ENCODE results near the gene STAG1.

Gene STAG1

DNA sequence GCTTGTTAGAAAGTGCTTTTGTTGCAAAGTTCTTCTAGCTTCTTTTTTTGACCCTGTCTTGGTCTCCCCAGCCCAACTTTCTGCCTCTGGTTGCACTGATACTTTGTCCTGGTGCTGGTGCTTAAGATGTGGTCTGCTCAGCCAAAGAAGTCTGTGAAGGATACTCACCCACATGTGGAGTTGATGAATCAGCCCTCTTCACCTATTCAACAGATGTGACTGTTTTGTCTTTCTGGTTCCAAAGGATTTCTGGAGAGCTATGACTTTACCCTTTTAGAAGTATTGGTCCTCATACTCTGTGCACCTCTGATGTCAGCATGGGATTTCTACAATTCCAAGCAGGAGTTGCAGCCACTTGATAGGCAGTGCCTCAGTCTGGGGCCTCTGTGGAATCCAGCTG is 418.0 kb downstream of the STAG1 start:
- TF ChIP-seq, protein P1, sequence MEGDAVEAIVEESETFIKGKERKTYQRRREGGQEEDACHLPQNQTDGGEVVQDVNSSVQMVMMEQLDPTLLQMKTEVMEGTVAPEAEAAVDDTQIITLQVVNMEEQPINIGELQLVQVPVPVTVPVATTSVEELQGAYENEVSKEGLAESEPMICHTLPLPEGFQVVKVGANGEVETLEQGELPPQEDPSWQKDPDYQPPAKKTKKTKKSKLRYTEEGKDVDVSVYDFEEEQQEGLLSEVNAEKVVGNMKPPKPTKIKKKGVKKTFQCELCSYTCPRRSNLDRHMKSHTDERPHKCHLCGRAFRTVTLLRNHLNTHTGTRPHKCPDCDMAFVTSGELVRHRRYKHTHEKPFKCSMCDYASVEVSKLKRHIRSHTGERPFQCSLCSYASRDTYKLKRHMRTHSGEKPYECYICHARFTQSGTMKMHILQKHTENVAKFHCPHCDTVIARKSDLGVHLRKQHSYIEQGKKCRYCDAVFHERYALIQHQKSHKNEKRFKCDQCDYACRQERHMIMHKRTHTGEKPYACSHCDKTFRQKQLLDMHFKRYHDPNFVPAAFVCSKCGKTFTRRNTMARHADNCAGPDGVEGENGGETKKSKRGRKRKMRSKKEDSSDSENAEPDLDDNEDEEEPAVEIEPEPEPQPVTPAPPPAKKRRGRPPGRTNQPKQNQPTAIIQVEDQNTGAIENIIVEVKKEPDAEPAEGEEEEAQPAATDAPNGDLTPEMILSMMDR (IDR thresholded peaks at IDR 0.05; ENCODE audit: borderline replicate concordance, insufficient read depth, low read depth, low read length): no peak
- H3K4me3 ChIP-seq (ENCODE audit: low read depth, low read length): no peak overlapping the region

DNA sequence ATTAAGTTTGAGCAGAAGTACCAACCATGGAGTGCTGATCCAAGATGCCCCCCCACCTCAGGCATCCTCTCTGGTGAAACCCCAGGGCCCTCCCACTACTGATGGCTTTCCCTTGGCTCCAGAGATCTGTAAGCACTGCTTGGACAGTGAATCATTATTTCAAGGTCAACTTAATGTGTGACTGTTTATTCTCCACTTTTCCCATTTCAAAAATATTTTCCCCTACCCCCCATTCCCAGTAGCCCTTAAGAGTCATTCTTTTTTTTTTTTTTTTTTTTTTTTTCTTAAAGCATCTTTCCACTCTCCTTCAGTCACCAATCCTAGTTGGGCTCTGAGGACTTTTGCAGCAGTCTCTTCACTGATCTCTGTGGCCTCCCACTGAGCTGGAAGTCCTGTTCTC is 419.4 kb downstream of the STAG1 start:
- TF ChIP-seq, protein P1 (IDR thresholded peaks at IDR 0.05; ENCODE audit: borderline replicate concordance, insufficient read depth, low read depth, low read length): no peak
- no peak overlapping the region for H3K4me3 ChIP-seq (ENCODE audit: low read depth, low read length)

DNA sequence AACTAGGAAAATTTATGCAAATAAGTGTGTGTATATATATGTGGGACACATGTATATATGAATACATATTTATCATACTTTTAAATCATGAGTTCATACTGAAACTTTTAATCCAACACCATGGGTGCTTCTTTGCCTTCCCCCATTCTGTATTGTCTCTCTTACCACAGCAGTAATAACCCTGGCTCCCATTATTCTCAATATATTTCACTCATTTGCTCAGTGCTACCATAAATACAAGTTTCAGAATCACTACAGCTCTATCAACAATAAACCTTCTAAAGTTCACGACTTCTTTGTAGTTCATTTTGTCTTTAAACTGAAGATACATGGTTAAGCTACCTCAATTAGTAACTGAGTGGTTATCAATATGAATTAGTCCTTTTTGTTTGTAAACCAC is 419.9 kb downstream of the STAG1 start:
- TF ChIP-seq, protein P1 (IDR thresholded peaks at IDR 0.05; ENCODE audit: borderline replicate concordance, insufficient read depth, low read depth, low read length): no peak
- H3K4me3 ChIP-seq (ENCODE audit: low read depth, low read length): no peak overlapping the region

DNA sequence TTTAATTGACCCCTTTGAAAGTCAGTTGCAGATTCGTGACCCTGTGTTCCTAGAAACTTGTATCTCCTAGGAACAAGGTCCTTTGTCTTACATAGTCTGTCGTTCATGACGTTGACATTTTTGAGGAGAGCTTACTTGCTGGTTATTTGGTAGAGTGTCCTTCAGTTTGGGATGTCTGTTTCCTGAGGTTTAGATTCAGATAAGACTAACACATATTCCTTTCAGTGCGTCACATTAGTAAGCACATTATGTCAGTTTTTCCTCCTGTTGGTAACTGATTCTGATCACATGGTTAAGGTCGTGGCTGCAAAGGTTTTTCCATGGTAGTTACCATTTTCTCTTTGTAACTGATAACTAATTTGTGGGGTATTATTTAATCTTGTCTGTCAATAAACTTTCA is 421.3 kb downstream of the STAG1 start:
- H3K4me3 ChIP-seq (ENCODE audit: low read depth, low read length): no peak overlapping the region
- TF ChIP-seq, protein P1 (IDR thresholded peaks at IDR 0.05; ENCODE audit: borderline replicate concordance, insufficient read depth, low read depth, low read length): no peak

DNA sequence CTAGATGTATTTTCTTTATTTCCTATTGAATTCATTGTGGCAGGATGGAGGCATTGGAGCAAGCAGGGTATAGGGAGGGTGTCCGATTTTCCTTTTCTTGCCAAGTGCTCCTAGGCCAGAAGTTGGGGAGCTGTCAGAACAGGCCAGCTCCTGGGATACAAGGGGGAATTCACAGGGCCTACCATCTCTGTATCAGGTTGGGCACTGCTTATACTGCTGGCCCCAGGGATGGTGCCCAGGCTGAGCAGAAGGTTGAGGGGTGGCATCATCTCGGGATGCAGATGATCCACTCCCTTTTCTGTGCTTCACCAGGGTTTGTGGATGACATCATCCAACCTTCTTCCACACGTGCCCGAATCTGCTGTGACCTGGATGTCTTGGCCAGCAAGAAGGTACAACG is 422.6 kb downstream of the STAG1 start:
- H3K4me3 ChIP-seq (ENCODE audit: low read depth, low read length): no peak overlapping the region
- TF ChIP-seq, protein P1 (IDR thresholded peaks at IDR 0.05; ENCODE audit: borderline replicate concordance, insufficient read depth, low read depth, low read length): no peak

DNA sequence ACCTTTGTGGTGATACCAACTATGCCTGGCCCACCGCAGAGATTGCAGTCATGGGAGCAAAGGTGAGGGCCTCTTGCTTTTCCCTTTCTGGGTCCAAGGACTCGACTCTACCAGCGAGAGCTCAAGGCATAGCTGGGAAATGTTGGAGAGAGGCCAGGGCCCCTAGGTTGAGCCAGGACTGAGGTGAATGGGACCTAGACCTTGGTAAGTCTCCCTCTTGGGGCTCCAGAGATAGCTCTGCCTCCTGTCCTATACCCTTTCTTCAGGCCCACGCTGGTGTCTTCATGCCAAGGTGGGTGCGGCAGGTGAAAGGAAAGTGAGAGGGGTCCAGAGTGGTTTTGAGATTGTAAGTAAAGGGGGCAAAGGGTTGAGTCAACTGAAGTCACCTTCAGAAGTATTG is 424.5 kb downstream of the STAG1 start:
- TF ChIP-seq, protein P1 (IDR thresholded peaks at IDR 0.05; ENCODE audit: borderline replicate concordance, insufficient read depth, low read depth, low read length): no peak
- no peak overlapping the region for H3K4me3 ChIP-seq (ENCODE audit: low read depth, low read length)

DNA sequence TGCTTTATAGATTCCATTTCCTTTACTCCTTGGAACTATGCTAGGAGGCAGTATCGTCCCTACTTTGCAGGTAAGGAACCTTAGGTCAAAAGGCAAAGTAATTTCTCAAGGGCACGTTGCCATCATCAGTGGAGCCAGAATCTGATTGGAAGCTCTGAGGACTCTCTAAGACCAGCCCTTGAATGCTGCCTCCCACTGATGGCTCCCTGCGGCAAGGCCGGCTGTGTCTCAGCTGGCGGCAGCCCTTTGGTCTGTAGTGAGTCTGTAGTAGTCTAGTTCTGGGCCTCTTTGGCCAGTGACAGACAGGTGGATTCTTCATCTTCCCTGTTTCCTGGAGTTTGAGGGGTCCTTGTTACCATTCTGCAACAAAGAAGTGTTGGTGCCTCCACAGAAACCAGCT is 425.9 kb downstream of the STAG1 start:
- TF ChIP-seq, protein P1 (IDR thresholded peaks at IDR 0.05; ENCODE audit: borderline replicate concordance, insufficient read depth, low read depth, low read length): no peak
- H3K4me3 ChIP-seq (ENCODE audit: low read depth, low read length): no peak overlapping the region
